CD14-positive monocyte (primary cell): ENCODE data around the gene CSF1R. TPM values are rescaled to one million over a fixed set of nuclear protein-coding genes. Genes with fewer than 3 reads are reported as not detected.

Source experiments
- DNase-seq, 3 donors: peaks; one replicate each; pipeline ENCODE4 v3.0.0-alpha.2; 2011 to 2022
- H2AFZ ChIP-seq: 2 replicates; pipeline ENCODE4 v1.6.0; 2012; ENCODE audit warnings: mild to moderate bottlenecking, low read depth, low read length, inconsistent platforms; ENCODE audit not compliant: insufficient read depth, poor library complexity, severe bottlenecking
- H3K27ac ChIP-seq, 2 donors: 1 replicate in 1 of 2; 2 replicates in 1 of 2; pipeline ENCODE4 v1.5.1; 2012 to 2013; ENCODE audit warnings: low read length in 2 of 2, control low read depth in 1 of 2, inconsistent platforms in 1 of 2, low read depth in 1 of 2, mild to moderate bottlenecking in 1 of 2
- H3K27me3 ChIP-seq, 2 donors: one replicate each; pipeline versions ENCODE4 v1.6.0 to v1.6.1; 2011 to 2013; ENCODE audit warnings: low read length in 2 of 2; ENCODE audit not compliant: control insufficient read depth in 2 of 2, insufficient read depth in 2 of 2
- H3K36me3 ChIP-seq, 2 donors: replicated peaks in 1 of 2; 1 replicate in 1 of 2; 2 replicates in 1 of 2; pipeline versions ENCODE4 v1.5.1 to v1.6.1; 2012 to 2013; ENCODE audit warnings: low read length in 2 of 2, control low read depth in 1 of 2, inconsistent platforms in 1 of 2, mild to moderate bottlenecking in 1 of 2; ENCODE audit not compliant: insufficient read depth in 2 of 2, control insufficient read depth in 1 of 2
- H3K4me1 ChIP-seq, 2 donors: 1 replicate in 1 of 2; 2 replicates in 1 of 2; pipeline versions ENCODE4 v1.5.1 to v1.6.1; 2012 to 2013; ENCODE audit warnings: low read length in 2 of 2, control low read depth in 1 of 2, inconsistent platforms in 1 of 2, mild to moderate bottlenecking in 1 of 2, moderate library complexity in 1 of 2; ENCODE audit not compliant: insufficient read depth in 2 of 2, control insufficient read depth in 1 of 2
- H3K4me2 ChIP-seq: replicated peaks from 2 replicates; pipeline ENCODE3; 2012; ENCODE audit warnings: low read length, moderate library complexity, mild to moderate bottlenecking; ENCODE audit not compliant: poor library complexity, severe bottlenecking; ENCODE audit errors: extremely low read depth
- H3K4me3 ChIP-seq, 3 experiments: fragments of 200-600 bp in 1 of 3; sonication (generic) in 1 of 3; replicated peaks in 1 of 3; 1 replicate in 2 of 3; 2 replicates in 1 of 3; pipeline ENCODE4 v1.5.1; 2011 to 2013; ENCODE audit warnings: low read length in 3 of 3, mild to moderate bottlenecking in 3 of 3, control low read depth in 2 of 3, low read depth in 2 of 3, inconsistent platforms in 1 of 3, moderate library complexity in 1 of 3
- H3K79me2 ChIP-seq: 2 replicates; pipeline ENCODE4 v1.6.0; 2012; ENCODE audit warnings: mild to moderate bottlenecking, control low read depth, inconsistent platforms, low read length, moderate library complexity; ENCODE audit not compliant: insufficient read depth
- H3K9ac ChIP-seq: 2 replicates; pipeline ENCODE4 v1.6.0; 2017; ENCODE audit warnings: low read length, mild to moderate bottlenecking; ENCODE audit not compliant: insufficient read depth, poor library complexity, severe bottlenecking
- H3K9me3 ChIP-seq, 2 donors: replicated peaks in 1 of 2; 1 replicate in 1 of 2; 2 replicates in 1 of 2; pipeline versions ENCODE4 v1.5.1 to v1.6.1; 2012 to 2013; ENCODE audit warnings: low read length in 2 of 2, control low read depth in 1 of 2; ENCODE audit not compliant: control insufficient read depth in 1 of 2, insufficient read depth in 1 of 2
- H4K20me1 ChIP-seq: 2 replicates; pipeline ENCODE4 v1.6.0; 2012; ENCODE audit warnings: mild to moderate bottlenecking, low read length, control low read depth, moderate library complexity; ENCODE audit not compliant: insufficient read depth
- H3K27ac Mint-ChIP-seq, 7 donors: one replicate each; pipeline ENCODE4 v1.8.0; 2020; ENCODE audit warnings: mild to moderate bottlenecking in 7 of 7, mixed read lengths in 7 of 7, moderate library complexity in 6 of 7, inconsistent platforms in 2 of 7
- H3K27me3 Mint-ChIP-seq, 3 donors: one replicate each; pipeline ENCODE4 v1.8.0; 2021 to 2022; ENCODE audit warnings: low read depth in 3 of 3, mild to moderate bottlenecking in 3 of 3, mixed read lengths in 3 of 3, moderate library complexity in 3 of 3, inconsistent platforms in 1 of 3
- H3K36me3 Mint-ChIP-seq, 2 donors: one replicate each; pipeline ENCODE4 v1.8.0; 2020; ENCODE audit warnings: mixed read lengths in 2 of 2, inconsistent platforms in 1 of 2, mild to moderate bottlenecking in 1 of 2
- H3K4me1 Mint-ChIP-seq: one replicate; pipeline ENCODE4 v1.8.0; 2020; ENCODE audit warnings: mild to moderate bottlenecking, mixed read lengths
- H3K4me3 Mint-ChIP-seq, 2 donors: one replicate each; pipeline ENCODE4 v1.8.0; 2020; ENCODE audit warnings: mild to moderate bottlenecking in 2 of 2, mixed read lengths in 2 of 2, moderate library complexity in 1 of 2
- H3K9me3 Mint-ChIP-seq, 7 donors: one replicate each; pipeline ENCODE4 v1.8.0; 2020 to 2022; ENCODE audit warnings: mixed read lengths in 7 of 7, mild to moderate bottlenecking in 6 of 7, moderate library complexity in 6 of 7, inconsistent platforms in 2 of 7
- WGBS: methylation state at CpG from one replicate; pipeline ENCODE4 v1.1.5; 2013; ENCODE audit warnings: missing lambda C conversion rate; ENCODE audit not compliant: insufficient coverage; 5-methylcytosine and 5-hydroxymethylcytosine counted together
- intact Hi-C, 2 donors: fragments of 100-400 bp; cut with micrococcal nuclease; formaldehyde crosslinking; loops; one replicate each; pipeline versions ENCODE4 v1.15.0 to v1.15.1; 2023
- polyA plus RNA-seq, 3 donors: library from polyadenylated mRNA; depleted of rRNA in 1 of 3; unstranded in 2 of 3; stranded (reverse) in 1 of 3; fragments of 300-500 nt in 2 of 3; fragments of >200 nt in 1 of 3; fragmentation: Illumina TruSeq in 2 of 3; gene quantifications; 1 replicate in 2 of 3; 2 replicates in 1 of 3; pipeline ENCODE4 v1.2.3, GENCODE V29; 2012 to 2021
- TF ChIP-seq, protein P1 (sequence below): fragments of 200-600 bp; IDR thresholded peaks from one replicate; pipeline ENCODE4 v1.8.0; 2022; ENCODE audit warnings: antibody characterized with exemption, mild to moderate bottlenecking

CSF1R gene
- polyA plus RNA-seq, 3 donors: 180 to 332 (median 242) TPM

DNA sequence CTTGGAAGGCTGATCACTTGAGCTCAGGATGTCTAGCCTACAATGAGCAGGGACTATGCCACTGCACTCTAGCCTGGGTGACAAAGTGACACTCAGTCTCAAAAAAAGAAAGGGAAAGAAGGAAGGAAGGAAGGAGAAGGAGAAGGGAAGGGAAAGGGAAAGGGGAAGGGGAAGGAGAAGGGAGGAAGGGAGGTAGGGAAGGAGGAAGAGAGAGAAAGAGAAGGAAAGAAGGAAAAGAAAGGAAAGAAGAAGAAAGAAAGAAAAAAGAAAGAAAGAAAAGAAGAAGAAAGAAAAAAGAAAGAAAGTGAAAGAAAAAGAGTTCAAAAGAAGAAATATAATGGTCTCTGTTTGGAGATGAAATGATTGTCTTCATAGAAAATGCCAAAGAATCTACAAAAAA is 10.8 kb upstream of the CSF1R start:
- intact Hi-C loops: no loop called here
- H3K27me3 Mint-ChIP-seq: peaks cover 0 to 7% (median 1%) of the 10 kb centered on the region in 3 donors
- H3K4me3 Mint-ChIP-seq: no peak overlapping the region

DNA sequence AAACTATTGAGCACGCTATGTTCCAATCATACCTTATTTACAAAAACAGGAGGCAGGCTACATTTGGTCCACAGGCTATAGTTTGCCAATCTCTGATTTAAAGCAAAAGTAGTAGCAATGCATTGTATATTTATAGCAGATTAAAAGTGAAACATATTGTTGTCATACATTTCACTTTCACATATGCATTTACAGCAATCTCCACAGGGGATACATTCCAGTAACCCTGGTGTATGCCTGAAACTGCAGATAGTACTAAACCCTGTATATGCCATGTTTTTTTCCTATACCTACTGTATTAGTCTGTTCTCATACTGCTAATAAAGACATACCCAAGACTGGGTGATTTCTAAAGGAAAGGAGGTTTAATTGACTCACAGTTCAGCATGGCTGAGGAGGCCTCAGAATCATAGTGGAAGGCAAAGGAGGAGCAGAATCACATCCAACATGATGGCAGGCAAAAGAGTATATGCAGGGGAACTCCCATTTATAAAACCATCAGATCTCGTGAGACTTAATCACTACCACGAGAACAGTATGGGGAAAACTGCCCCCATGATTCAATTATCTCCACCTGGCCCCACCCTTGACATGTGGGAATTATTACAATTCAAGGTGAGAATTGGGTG is 5.9 kb upstream of the CSF1R start:
- H3K9me3 ChIP-seq: no peaks in the 10 kb centered on the region
- Mint-ChIP-seq H3K4me1 (peaks cover 28% of the 10 kb centered on the region), H3K27me3 (peaks cover 0 to 3% (median 1%) of the 10 kb centered on the region in 3 donors), H3K4me3 (no peak overlapping the region), H3K27ac (peak overlapping the region in 1 of 7 donors; percentile 60), H3K9me3 (no peaks in the 10 kb centered on the region), H3K36me3 (no peaks in the 10 kb centered on the region)
- H4K20me1 ChIP-seq: no peaks in the 10 kb centered on the region
- H3K79me2 ChIP-seq: peaks cover 6% of the 10 kb centered on the region
- H3K4me1 ChIP-seq: peaks cover 16 to 21% of the 10 kb centered on the region in 2 donors
- TF ChIP-seq, protein P1, sequence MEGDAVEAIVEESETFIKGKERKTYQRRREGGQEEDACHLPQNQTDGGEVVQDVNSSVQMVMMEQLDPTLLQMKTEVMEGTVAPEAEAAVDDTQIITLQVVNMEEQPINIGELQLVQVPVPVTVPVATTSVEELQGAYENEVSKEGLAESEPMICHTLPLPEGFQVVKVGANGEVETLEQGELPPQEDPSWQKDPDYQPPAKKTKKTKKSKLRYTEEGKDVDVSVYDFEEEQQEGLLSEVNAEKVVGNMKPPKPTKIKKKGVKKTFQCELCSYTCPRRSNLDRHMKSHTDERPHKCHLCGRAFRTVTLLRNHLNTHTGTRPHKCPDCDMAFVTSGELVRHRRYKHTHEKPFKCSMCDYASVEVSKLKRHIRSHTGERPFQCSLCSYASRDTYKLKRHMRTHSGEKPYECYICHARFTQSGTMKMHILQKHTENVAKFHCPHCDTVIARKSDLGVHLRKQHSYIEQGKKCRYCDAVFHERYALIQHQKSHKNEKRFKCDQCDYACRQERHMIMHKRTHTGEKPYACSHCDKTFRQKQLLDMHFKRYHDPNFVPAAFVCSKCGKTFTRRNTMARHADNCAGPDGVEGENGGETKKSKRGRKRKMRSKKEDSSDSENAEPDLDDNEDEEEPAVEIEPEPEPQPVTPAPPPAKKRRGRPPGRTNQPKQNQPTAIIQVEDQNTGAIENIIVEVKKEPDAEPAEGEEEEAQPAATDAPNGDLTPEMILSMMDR: no peak
- H3K36me3 ChIP-seq: no peaks in the 10 kb centered on the region
- no peak for DNase-seq
- no peak overlapping the region for H3K4me2 ChIP-seq
- H2AFZ ChIP-seq: no peak overlapping the region
- WGBS: no CpG with 5 or more reads among the region's 3 CpGs
- no peaks in the 10 kb centered on the region for H3K27me3 ChIP-seq
- H3K9ac ChIP-seq: no peak overlapping the region
- H3K4me3 ChIP-seq: no peak overlapping the region
- no peak overlapping the region for H3K27ac ChIP-seq
- intact Hi-C loops: no loop called here

More for the DNA sequence above, 10.8 kb upstream of the CSF1R start:
- peaks cover 0 to 3% of the 10 kb centered on the region in 2 donors for H3K4me1 ChIP-seq
- no peak overlapping the region for H3K27ac ChIP-seq
- H3K9ac ChIP-seq: no peak overlapping the region
- DNase-seq: no peak
- no peaks in the 10 kb centered on the region for H3K27me3 ChIP-seq
- H3K4me3 ChIP-seq: no peak overlapping the region
- no peak overlapping the region for H2AFZ ChIP-seq
- no peaks in the 10 kb centered on the region for H3K9me3 ChIP-seq
- TF ChIP-seq, protein P1: no peak
- no peak overlapping the region for H3K4me2 ChIP-seq
- Mint-ChIP-seq H3K27ac (no peak overlapping the region), H3K9me3 (no peaks in the 10 kb centered on the region), H3K4me1 (peaks cover 7% of the 10 kb centered on the region), H3K36me3 (no peaks in the 10 kb centered on the region)
- H3K36me3 ChIP-seq: no peaks in the 10 kb centered on the region
- no peaks in the 10 kb centered on the region for H4K20me1 ChIP-seq
- H3K79me2 ChIP-seq: no peaks in the 10 kb centered on the region
